ENCODE measurements around the gene FAM217B. TPM values are rescaled to one million over a fixed set of nuclear protein-coding genes. Genes with fewer than 3 reads are reported as not detected.

FAM217B gene
- total RNA-seq, 6 experiments from 2014 or later, result 16.6 to 20.0 (median 18.6) TPM

- Mint-ChIP-seq H3K4me1 (ENCODE audit: low read depth) (peaks cover 37% of the 10 kb centered on the region), H3K27ac (no peak overlapping the region), H3K9me3 (peaks cover 7% of the 10 kb centered on the region; the same call in 1 of the 2 replicates), H3K4me3 (no peak overlapping the region), H3K36me3 (ENCODE audit: low read depth) (peaks cover 12% of the 10 kb centered on the region), H3K27me3 (ENCODE audit: insufficient read depth) (0 out of 2 replicates have a peak, but pooled peaks cover 2% of the 10 kb centered on the region)
- no peak for TF ChIP-seq CTCF (IDR thresholded peaks at IDR 0.05)
- DNase-seq, result no peak
Measured at GRCh38 chr20:59935457-59936185, 4.6 kb upstream of the FAM217B start.

GRCh38 chr20:59936409-59936808 lies 3.8 kb upstream of the FAM217B start:
- peaks cover 12% of the 10 kb centered on the region for H3K36me3 Mint-ChIP-seq (ENCODE audit: low read depth)
- no peak for TF ChIP-seq CTCF (IDR thresholded peaks at IDR 0.05)
- no peak for DNase-seq
- no peak overlapping the region for H3K4me3 Mint-ChIP-seq
- peaks cover 7% of the 10 kb centered on the region; the same call in 1 of the 2 replicates for H3K9me3 Mint-ChIP-seq
- 0 out of 2 replicates have a peak, but pooled peaks cover 2% of the 10 kb centered on the region for H3K27me3 Mint-ChIP-seq (ENCODE audit: insufficient read depth)
- peaks cover 42% of the 10 kb centered on the region for H3K4me1 Mint-ChIP-seq (ENCODE audit: low read depth)
- no peak overlapping the region for H3K27ac Mint-ChIP-seq

- H3K27me3 Mint-ChIP-seq (ENCODE audit: insufficient read depth), result 0 out of 2 replicates have a peak, but pooled peaks cover 2% of the 10 kb centered on the region
- H3K4me3 Mint-ChIP-seq, result peak overlapping the region; percentile 91
- DNase-seq, result no peak
- H3K9me3 Mint-ChIP-seq, result peaks cover 7% of the 10 kb centered on the region; the same call in 1 of the 2 replicates
- peaks cover 12% of the 10 kb centered on the region for H3K36me3 Mint-ChIP-seq (ENCODE audit: low read depth)
- H3K27ac Mint-ChIP-seq, result no peak overlapping the region
- TF ChIP-seq CTCF (IDR thresholded peaks at IDR 0.05), result no peak
- peaks cover 44% of the 10 kb centered on the region for H3K4me1 Mint-ChIP-seq (ENCODE audit: low read depth)
Measured at GRCh38 chr20:59937150-59937549, 3.0 kb upstream of the FAM217B start.

- H3K27me3 Mint-ChIP-seq (ENCODE audit: insufficient read depth), result 0 out of 2 replicates have a peak, but pooled peaks cover 2% of the 10 kb centered on the region
- H3K4me3 Mint-ChIP-seq, result peak overlapping the region; percentile 91
- H3K4me1 Mint-ChIP-seq (ENCODE audit: low read depth), result peaks cover 47% of the 10 kb centered on the region
- TF ChIP-seq CTCF (IDR thresholded peaks at IDR 0.05), result no peak
- peaks cover 7% of the 10 kb centered on the region; the same call in 1 of the 2 replicates for H3K9me3 Mint-ChIP-seq
- peak; percentile 83 for DNase-seq
- H3K27ac Mint-ChIP-seq, result peak overlapping the region; percentile 91
- peaks cover 12% of the 10 kb centered on the region for H3K36me3 Mint-ChIP-seq (ENCODE audit: low read depth)
Measured at GRCh38 chr20:59938221-59938620, 2.0 kb upstream of the FAM217B start.

- Mint-ChIP-seq H3K27me3 (ENCODE audit: insufficient read depth) (0 out of 2 replicates have a peak, but pooled peaks cover 2% of the 10 kb centered on the region), H3K9me3 (peaks cover 7% of the 10 kb centered on the region; the same call in 1 of the 2 replicates), H3K4me1 (ENCODE audit: low read depth) (peaks cover 47% of the 10 kb centered on the region), H3K36me3 (ENCODE audit: low read depth) (peaks cover 12% of the 10 kb centered on the region), H3K27ac (peak overlapping the region; percentile 91), H3K4me3 (peak overlapping the region; percentile 91)
- TF ChIP-seq CTCF (IDR thresholded peaks at IDR 0.05), result no peak
- DNase-seq, result peak; percentile 53
Measured at GRCh38 chr20:59938696-59939051, 1.5 kb upstream of the FAM217B start.

Measured in HFFc6 (cell line).